Measurements from ENCODE around the gene MYO3B.

DNA sequence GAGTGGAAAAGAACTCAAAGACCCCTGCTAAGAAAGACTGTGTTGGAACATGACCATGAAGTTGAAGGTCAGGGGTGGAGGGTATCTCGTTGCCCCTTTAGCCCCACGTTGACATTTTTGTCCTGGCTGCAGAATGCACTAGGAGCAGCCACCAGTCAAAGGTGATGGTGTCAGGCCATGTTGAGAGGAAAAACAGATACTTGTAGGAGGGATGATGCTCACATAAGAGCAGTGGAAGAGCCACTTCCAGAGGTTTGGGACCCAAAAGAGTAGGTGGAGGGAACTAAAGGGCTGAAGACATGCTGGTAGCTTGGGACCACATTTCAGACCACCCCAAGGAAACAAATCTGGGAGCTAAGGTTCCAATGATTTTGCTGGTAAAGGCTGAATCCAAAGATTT lies 159.0 kb downstream of the MYO3B start:
- TF ChIP-seq EZH2 (IDR thresholded peaks at IDR 0.05; ENCODE audit: insufficient read depth, poor library complexity, severe bottlenecking) = no peak
- TF ChIP-seq EZH2phosphoT487 (IDR thresholded peaks at IDR 0.05; ENCODE audit: insufficient read depth, low read depth) = no peak

All from GM23248 (cell line).